Neutrophil (primary cell): Measurements from ENCODE around the gene C3orf38.
"Not testable (repeated sequence)": the region's sequence is repeated elsewhere in the genome, so short reads cannot be mapped to it uniquely, and the experiment has no call there.

ENCODE experiments used
- H3K27ac ChIP-seq: fragments of 200-600 bp; sonication (generic); 2 replicates; pipeline ENCODE4 v1.5.1; 2016; ENCODE audit warnings: mild to moderate bottlenecking, moderate library complexity
- H3K27me3 ChIP-seq: fragments of 200-600 bp; sonication (generic); 2 replicates; pipeline ENCODE4 v1.6.0; 2016; ENCODE audit warnings: mild to moderate bottlenecking
- H3K36me3 ChIP-seq: fragments of 200-600 bp; sonication (generic); 2 replicates; pipeline ENCODE4 v1.5.1; 2017
- H3K4me1 ChIP-seq, 2 experiments: fragments of 200-600 bp in 1 of 2; sonication (generic) in 1 of 2; 1 replicate in 1 of 2; 2 replicates in 1 of 2; pipeline versions ENCODE4 v1.5.1 to v1.6.1; 2013 to 2016; ENCODE audit warnings: low read depth in 1 of 2, low read length in 1 of 2, mild to moderate bottlenecking in 1 of 2, moderate library complexity in 1 of 2; ENCODE audit not compliant: control insufficient read depth in 1 of 2, insufficient read depth in 1 of 2
- H3K4me3 ChIP-seq, 2 experiments: fragments of 200-600 bp in 1 of 2; sonication (generic) in 1 of 2; 1 replicate in 1 of 2; 2 replicates in 1 of 2; pipeline ENCODE4 v1.5.1; 2013 to 2016; ENCODE audit warnings: low read depth in 1 of 2, low read length in 1 of 2, mild to moderate bottlenecking in 1 of 2, moderate library complexity in 1 of 2
- H3K9me3 ChIP-seq: fragments of 200-600 bp; sonication (generic); 2 replicates; pipeline ENCODE4 v1.5.1; 2016
- CTCF ChIP-seq: fragments of 200-600 bp; sonication (generic); IDR thresholded peaks from 2 replicates; pipeline ENCODE4 v1.5.1; 2016; ENCODE audit warnings: antibody characterized with exemption

The C3orf38 gene

GRCh38 chr3:88114878-88115549 lies 34.7 kb upstream of the C3orf38 start:
- no peak overlapping the region for H3K4me3 ChIP-seq
- no peaks in the 10 kb centered on the region for H3K27me3 ChIP-seq
- H3K9me3 ChIP-seq: no peaks in the 10 kb centered on the region
- H3K36me3 ChIP-seq: peaks cover 14% of the 10 kb centered on the region
- no peak overlapping the region for H3K27ac ChIP-seq
- no peak for TF ChIP-seq CTCF
- H3K4me1 ChIP-seq: no peaks in the 10 kb centered on the region

GRCh38 chr3:88117683-88118082 lies 32.1 kb upstream of the C3orf38 start:
- H3K4me3 ChIP-seq: no peak overlapping the region

GRCh38 chr3:88118603-88119002 lies 31.2 kb upstream of the C3orf38 start:
- H3K4me3 ChIP-seq: not testable (repeated sequence)

More at GRCh38 chr3:88117683-88118082, 32.1 kb upstream of the C3orf38 start:
- Histone ChIP-seq H3K4me1 (peaks cover 8 to 11% of the 10 kb centered on the region in 2 experiments), H3K36me3 (peaks cover 14% of the 10 kb centered on the region), H3K27me3 (no peaks in the 10 kb centered on the region), H3K27ac (no peak overlapping the region), H3K9me3 (no peaks in the 10 kb centered on the region)
- no peak for TF ChIP-seq CTCF

GRCh38 chr3:88123526-88123925 lies 26.2 kb upstream of the C3orf38 start:
- Histone ChIP-seq H3K27me3 (no peaks in the 10 kb centered on the region), H3K4me3 (no peak overlapping the region), H3K9me3 (no peaks in the 10 kb centered on the region), H3K36me3 (no peaks in the 10 kb centered on the region), H3K4me1 (peaks cover 8 to 11% of the 10 kb centered on the region in 2 experiments), H3K27ac (no peak overlapping the region)
- no peak for TF ChIP-seq CTCF

More at GRCh38 chr3:88118603-88119002, 31.2 kb upstream of the C3orf38 start:
- H3K36me3 ChIP-seq: peaks cover 14% of the 10 kb centered on the region
- H3K9me3 ChIP-seq, H3K27ac ChIP-seq, H3K27me3 ChIP-seq: not testable (repeated sequence)
- H3K4me1 ChIP-seq: peaks cover 8 to 11% of the 10 kb centered on the region in 2 experiments

GRCh38 chr3:88131695-88132094 lies 18.1 kb upstream of the C3orf38 start:
- Histone ChIP-seq H3K36me3 (peaks cover 46% of the 10 kb centered on the region), H3K9me3 (no peaks in the 10 kb centered on the region), H3K4me1 (peaks cover 0 to 9% of the 10 kb centered on the region in 2 experiments), H3K27me3 (no peaks in the 10 kb centered on the region), H3K4me3 (no peak overlapping the region), H3K27ac (no peak overlapping the region)
- TF ChIP-seq CTCF: no peak

GRCh38 chr3:88132894-88133293 lies 16.9 kb upstream of the C3orf38 start:
- H3K36me3 ChIP-seq: peaks cover 54% of the 10 kb centered on the region
- H3K4me3 ChIP-seq: no peak overlapping the region
- no peaks in the 10 kb centered on the region for H3K27me3 ChIP-seq
- no peak overlapping the region for H3K27ac ChIP-seq
- H3K4me1 ChIP-seq: peaks cover 0 to 9% of the 10 kb centered on the region in 2 experiments
- H3K9me3 ChIP-seq: no peaks in the 10 kb centered on the region
- TF ChIP-seq CTCF: no peak
